HepG2 (cell line): ENCODE measurements around the gene FBXL7. TPM values are rescaled to one million over a fixed set of nuclear protein-coding genes. Genes with fewer than 3 reads are reported as not detected.

Source experiments
- ATAC-seq: fragments of 200-7000 bp; cut with Tn5 transposase; 3 replicates; pipeline ENCODE4 v1.9.1; 2020; ENCODE audit warnings: mild to moderate bottlenecking, moderate library complexity
- BruUV-seq: library from RNA; stranded (reverse); fragments of 400-500 nt; replicated peaks from 2 replicates; lab custom pipeline; 2021; lab: Mats Ljungman, UMichigan
- CTCF ChIA-PET: fragments of 300-600 bp; formaldehyde crosslinking; extraction: SDS; loops from one replicate; lab custom pipeline; 2021; ENCODE audit warnings: low total read pairs, inconsistent platforms, low intra/inter-chr PET ratio; lab: Yijun Ruan, JAX
- POLR2A ChIA-PET: fragments of 350-600 bp; sonication (Branson Sonifier 250); formaldehyde crosslinking; loops from one replicate; lab custom pipeline; 2020; ENCODE audit warnings: antibody characterized with exemption, inconsistent platforms; lab: Yijun Ruan, JAX
- DNase-seq: peaks from one replicate; pipeline ENCODE4 v3.0.0-alpha.2; 2015; ENCODE audit warnings: low spot score
- FAIRE-seq: peaks from 3 replicates; lab custom pipeline; 2011; peaks lifted over from hg19 to GRCh38; lab: Jason Lieb, UNC
- H2AFZ ChIP-seq: one replicate; pipeline ENCODE4 v1.6.1; 2011; ENCODE audit warnings: low read length, inconsistent platforms
- H3K27ac ChIP-seq: fragments of 300-600 bp; 3 replicates; pipeline ENCODE4 v1.8.0; 2011; ENCODE audit warnings: mixed run types, mild to moderate bottlenecking, mixed read lengths, low read length, inconsistent platforms; ENCODE audit not compliant: insufficient read depth; ENCODE audit errors: extremely low read length
- H3K27me3 ChIP-seq, 2 experiments: fragments of 200-600 bp in 1 of 2; 2 replicates in 1 of 2; 3 replicates in 1 of 2; pipeline versions ENCODE4 v1.6.0 to v1.8.0; 2011; ENCODE audit warnings: low read length in 2 of 2, mild to moderate bottlenecking in 2 of 2, moderate library complexity in 2 of 2, inconsistent platforms in 1 of 2; ENCODE audit not compliant: insufficient read depth in 2 of 2, control insufficient read depth in 1 of 2
- H3K36me3 ChIP-seq, 2 experiments: fragments of 200-600 bp in 1 of 2; replicated peaks in 1 of 2; 2 replicates in 1 of 2; 3 replicates in 1 of 2; pipeline versions ENCODE4 v1.5.1 to v1.8.0; 2011; ENCODE audit warnings: low read length in 2 of 2, inconsistent platforms in 1 of 2; ENCODE audit not compliant: insufficient read depth in 2 of 2, control insufficient read depth in 1 of 2
- H3K4me1 ChIP-seq: 2 replicates; pipeline ENCODE4 v1.5.1; 2012; ENCODE audit warnings: low read length, inconsistent platforms; ENCODE audit not compliant: insufficient read depth
- H3K4me2 ChIP-seq: 2 replicates; pipeline ENCODE4 v1.6.0; 2011; ENCODE audit warnings: low read depth, low read length, inconsistent platforms
- H3K4me3 ChIP-seq, 3 experiments: fragments of 200-600 bp in 1 of 3; sonication (generic), shearing (Covaris generic) in 1 of 3; replicated peaks in 1 of 3; 2 replicates each; pipeline ENCODE4 v1.5.1; 2011 to 2016; ENCODE audit warnings: low read length in 3 of 3, inconsistent platforms in 2 of 3, low read depth in 2 of 3, mild to moderate bottlenecking in 2 of 3, control low read depth in 1 of 3, mixed read lengths in 1 of 3; ENCODE audit not compliant: insufficient read depth in 1 of 3
- H3K79me2 ChIP-seq: one replicate; pipeline ENCODE4 v1.6.1; 2011; ENCODE audit warnings: low read length, inconsistent platforms; ENCODE audit not compliant: insufficient read depth
- H3K9ac ChIP-seq: 2 replicates; pipeline ENCODE4 v1.6.0; 2011; ENCODE audit warnings: mild to moderate bottlenecking, low read depth, low read length, inconsistent platforms; ENCODE audit not compliant: insufficient read depth
- H3K9me3 ChIP-seq: 2 replicates; pipeline ENCODE4 v1.5.1; 2012; ENCODE audit warnings: mild to moderate bottlenecking, low read length
- H4K20me1 ChIP-seq: 2 replicates; pipeline ENCODE4 v1.6.0; 2011; ENCODE audit warnings: inconsistent platforms, mild to moderate bottlenecking, low read length, moderate library complexity; ENCODE audit not compliant: insufficient read depth
- BRF2 ChIP-seq: sonication (generic); formaldehyde crosslinking; IDR thresholded peaks from 2 replicates; pipeline ENCODE4 v1.8.1; 2022; ENCODE audit warnings: mild to moderate bottlenecking, missing genetic modification reagents
- GLI4 ChIP-seq: sonication (generic); formaldehyde crosslinking; IDR thresholded peaks from 2 replicates; pipeline ENCODE4 v1.5.1; 2020; ENCODE audit warnings: missing genetic modification reagents, mild to moderate bottlenecking, moderate library complexity, borderline replicate concordance
- HBP1 ChIP-seq: IDR thresholded peaks from 2 replicates; pipeline ENCODE4 v1.6.1; 2016; ENCODE audit warnings: low read depth, control low read depth
- IKZF1 ChIP-seq: fragments of 450-650 bp; IDR thresholded peaks from 2 replicates; pipeline ENCODE4 v1.7.1; 2016
- MTERF4 ChIP-seq: sonication (generic); formaldehyde crosslinking; IDR thresholded peaks from 2 replicates; pipeline ENCODE4 v1.8.0; 2023; ENCODE audit warnings: mild to moderate bottlenecking, missing genetic modification reagents
- NR2F2 ChIP-seq: IDR thresholded peaks from 2 replicates; pipeline ENCODE4 v1.6.1; 2012; ENCODE audit warnings: low read depth, inconsistent platforms, borderline replicate concordance
- SRSF9 ChIP-seq: fragments of 200-400 bp; formaldehyde crosslinking; IDR thresholded peaks from 2 replicates; pipeline ENCODE4 v1.6.1; 2018; ENCODE audit warnings: borderline replicate concordance, mild to moderate bottlenecking, low read depth, low read length; ENCODE audit not compliant: insufficient read depth, poor library complexity, severe bottlenecking
- TSC22D2 ChIP-seq: sonication (generic); formaldehyde crosslinking; IDR thresholded peaks from 2 replicates; pipeline ENCODE4 v1.5.1; 2020; ENCODE audit warnings: missing genetic modification reagents, mild to moderate bottlenecking, borderline replicate concordance
- ZC3H13 ChIP-seq: sonication (generic); formaldehyde crosslinking; IDR thresholded peaks from 2 replicates; pipeline ENCODE4 v1.8.1; 2023; ENCODE audit warnings: mild to moderate bottlenecking, missing genetic modification reagents, moderate library complexity
- ZNF280B ChIP-seq: sonication (generic); formaldehyde crosslinking; IDR thresholded peaks from 2 replicates; pipeline ENCODE4 v1.5.0; 2020; ENCODE audit warnings: missing genetic modification reagents, mild to moderate bottlenecking, borderline replicate concordance
- WGBS: methylation state at CpG from one replicate; pipeline ENCODE4 v1.1.6; 2017; ENCODE audit warnings: low lambda C conversion rate; 5-methylcytosine and 5-hydroxymethylcytosine counted together
- in situ Hi-C: cut with HindIII; loops from 2 replicates; pipeline ENCODE4 v1.10.0; 2017; ENCODE audit warnings: low pct_unique_long_range_greater_than_20kb; ENCODE audit not compliant: extremely low pct_ligation_motif_present
- intact Hi-C: fragments of 100-400 bp; cut with micrococcal nuclease; formaldehyde crosslinking; loops from one replicate; pipeline ENCODE4 v1.10.0; 2022; ENCODE audit not compliant: unreplicated experiment
- polyA plus RNA-seq, 8 experiments: library from polyadenylated mRNA; depleted of rRNA in 3 of 8; stranded (reverse) in 7 of 8; unstranded in 1 of 8; fragments of >200 nt; fragmentation: Illumina TruSeq in 4 of 8; extraction: Trizol in 4 of 8; gene quantifications; 2 replicates each; pipeline versions ENCODE4 v1.2.1 to v1.2.3, GENCODE V29; 2011 to 2016; ENCODE audit warnings: low read depth in 4 of 8, missing spikeins in 1 of 8, mixed read lengths in 1 of 8; ENCODE audit not compliant: insufficient read depth in 1 of 8
- total RNA-seq, 5 experiments: library from RNA; depleted of rRNA; stranded (reverse); fragments of >200 nt; fragmentation: Illumina TruSeq; extraction: Trizol; gene quantifications; 2 replicates each; pipeline ENCODE4 v1.2.3, GENCODE V29; 2016; ENCODE audit warnings: low read depth in 1 of 5

FBXL7 gene
- total and polyA plus RNA-seq, 2 of the 13 experiments (the other 11 are each of a cell fraction or from before 2014, with no cell fraction given) = 0.07 TPM; not detected in 1

- WGBS = 2% methylated on average over 3 of the region's 3 CpGs
- H3K27me3 ChIP-seq = no peaks in the 10 kb centered on the region
- no peak for DNase-seq
- H2AFZ ChIP-seq = no peak overlapping the region
- H3K9ac ChIP-seq = no peak overlapping the region
- intact Hi-C loops = no loop called here
- H3K4me2 ChIP-seq = no peak overlapping the region
- no peak for ATAC-seq
- H3K4me3 ChIP-seq = no peak overlapping the region
- ChIA-PET POLR2A (no interaction called here), CTCF (no interaction called here)
- H3K79me2 ChIP-seq = no peaks in the 10 kb centered on the region
- BruUV-seq = no TSS peak
- no peaks in the 10 kb centered on the region for H3K4me1 ChIP-seq
- H3K36me3 ChIP-seq = no peaks in the 10 kb centered on the region
- in situ Hi-C loops = no loop called here
- H3K9me3 ChIP-seq = peaks cover 14% of the 10 kb centered on the region
- no peak for FAIRE-seq
- no peaks in the 10 kb centered on the region for H4K20me1 ChIP-seq
- no peak overlapping the region for H3K27ac ChIP-seq
- TF ChIP-seq MTERF4 (no peak), ZC3H13 (CRISPR knock-in tag) (no peak), BRF2 (CRISPR knock-in tag) (no peak), GLI4 (no peak), SRSF9 (no peak), ZNF280B (CRISPR knock-in tag) (no peak), NR2F2 (no peak), IKZF1 (no peak), TSC22D2 (CRISPR knock-in tag) (no peak), HBP1 (CRISPR knock-in tag) (no peak)
These were observed 79.4 kb downstream of the FBXL7 start for GRCh38 chr5:15579193-15579990.
